Stomach (tissue), 4 donors: ENCODE results near the gene SORCS2.

Source experiments
- CTCF ChIP-seq, 7 experiments: fragments of 450-650 bp in 4 of 7; fragments of 200-600 bp in 3 of 7; sonication (generic) in 3 of 7; IDR thresholded peaks; one replicate each; pipeline ENCODE4 v1.5.1; 2016 to 2019; ENCODE audit warnings: antibody characterized with exemption in 7 of 7, control low read depth in 2 of 7, mild to moderate bottlenecking in 1 of 7
- EP300 ChIP-seq: sonication (generic); formaldehyde crosslinking; IDR thresholded peaks from one replicate; pipeline ENCODE4 v1.6.1; 2017; ENCODE audit warnings: antibody characterized with exemption
- POLR2A ChIP-seq, 4 donors: fragments of 450-650 bp; IDR thresholded peaks; one replicate each; pipeline ENCODE4 v1.6.1; 2016; ENCODE audit warnings: antibody characterized with exemption in 4 of 4, control low read depth in 2 of 4, mild to moderate bottlenecking in 1 of 4, moderate library complexity in 1 of 4

GRCh38 chr4:7781366-7781765, 589.0 kb downstream of the SORCS2 start:
- TF ChIP-seq CTCF (IDR thresholded peaks at IDR 0.05) (no peak), EP300 (no peak), POLR2A (IDR thresholded peaks at IDR 0.05) (no peak)
